SK-N-SH (cell line): ENCODE measurements around the gene CCL27. TPM values are rescaled to one million over a fixed set of nuclear protein-coding genes. Genes with fewer than 3 reads are reported as not detected.

Experiments used
- CTCF ChIA-PET: fragments of 300-600, 350-600 bp; formaldehyde crosslinking; extraction: SDS; loops from one replicate; lab custom pipeline; 2021; lab: Yijun Ruan, JAX
- POLR2A ChIA-PET: fragments of 350-600 bp; sonication (Branson Sonifier 250); formaldehyde crosslinking; extraction: SDS; loops from one replicate; lab custom pipeline; 2020; ENCODE audit warnings: antibody characterized with exemption, inconsistent platforms; lab: Yijun Ruan, JAX
- DNase-seq: peaks from one replicate; pipeline ENCODE4 v3.0.0; 2012
- H2AFZ ChIP-seq: fragments of 200-600 bp; sonication (generic); 2 replicates; pipeline ENCODE4 v1.8.1; 2016; ENCODE audit warnings: antibody characterized with exemption, mild to moderate bottlenecking, low read depth
- H3F3A ChIP-seq: fragments of 200-600 bp; sonication (generic); replicated peaks from 2 replicates; pipeline ENCODE3; 2016; ENCODE audit warnings: antibody characterized with exemption, mild to moderate bottlenecking; ENCODE audit not compliant: insufficient read depth
- H3K27ac ChIP-seq, 2 experiments: fragments of 200-500 bp in 1 of 2; fragments of 200-600 bp in 1 of 2; sonication (Bioruptor generic) in 1 of 2; sonication (generic), shearing (Covaris generic) in 1 of 2; 2 replicates each; pipeline versions ENCODE4 v1.5.1 to v1.6.1; 2014 to 2016; ENCODE audit warnings: low read depth in 2 of 2, inconsistent platforms in 1 of 2, low read length in 1 of 2, mild to moderate bottlenecking in 1 of 2, mixed read lengths in 1 of 2
- H3K27me3 ChIP-seq: fragments of 200-600 bp; sonication (generic), shearing (Covaris generic); 2 replicates; pipeline ENCODE4 v1.6.1; 2016; ENCODE audit warnings: mixed run types; ENCODE audit not compliant: insufficient read depth
- H3K36me3 ChIP-seq, 2 experiments: fragments of 200-500 bp in 1 of 2; fragments of 200-600 bp in 1 of 2; sonication (Bioruptor generic) in 1 of 2; sonication (generic) in 1 of 2; replicated peaks in 1 of 2; 2 replicates each; pipeline versions ENCODE3 to v1.5.1; 2014 to 2016; ENCODE audit warnings: low read length in 1 of 2, mild to moderate bottlenecking in 1 of 2; ENCODE audit not compliant: insufficient read depth in 2 of 2, control insufficient read depth in 1 of 2
- H3K4me1 ChIP-seq, 2 experiments: fragments of 200-500 bp in 1 of 2; fragments of 200-600 bp in 1 of 2; sonication (Bioruptor generic) in 1 of 2; sonication (generic), shearing (Covaris generic) in 1 of 2; 2 replicates each; pipeline versions ENCODE4 v1.5.1 to v1.6.1; 2014 to 2016; ENCODE audit warnings: low read depth in 1 of 2, low read length in 1 of 2, mixed run types in 1 of 2; ENCODE audit not compliant: insufficient read depth in 2 of 2, control insufficient read depth in 1 of 2
- H3K4me2 ChIP-seq: fragments of 200-600 bp; sonication (generic), shearing (Covaris generic); 2 replicates; pipeline ENCODE4 v1.6.1; 2017; ENCODE audit warnings: mixed run types
- H3K4me3 ChIP-seq, 2 experiments: fragments of 200-500 bp in 1 of 2; fragments of 200-600 bp in 1 of 2; sonication (Bioruptor generic) in 1 of 2; sonication (generic), shearing (Covaris generic) in 1 of 2; 2 replicates each; pipeline versions ENCODE4 v1.5.1 to v1.8.1; 2014 to 2016; ENCODE audit warnings: low read depth in 2 of 2, inconsistent platforms in 1 of 2, low read length in 1 of 2, mild to moderate bottlenecking in 1 of 2, mixed read lengths in 1 of 2, moderate library complexity in 1 of 2
- H3K79me2 ChIP-seq: fragments of 200-600 bp; sonication (generic); 2 replicates; pipeline ENCODE4 v1.8.1; 2017; ENCODE audit warnings: mild to moderate bottlenecking; ENCODE audit not compliant: insufficient read depth
- H3K9ac ChIP-seq: fragments of 200-600 bp; sonication (generic); 2 replicates; pipeline ENCODE4 v1.6.1; 2017; ENCODE audit warnings: mixed run types
- H3K9me2 ChIP-seq: fragments of 200-600 bp; sonication (generic); 2 replicates; pipeline ENCODE4 v1.6.1; 2017; ENCODE audit warnings: mixed run types
- H3K9me3 ChIP-seq: fragments of 200-600 bp; sonication (generic); 2 replicates; pipeline ENCODE4 v1.6.1; 2017; ENCODE audit warnings: mixed run types, mild to moderate bottlenecking, moderate library complexity
- H4K20me1 ChIP-seq: fragments of 200-600 bp; sonication (generic); 2 replicates; pipeline ENCODE4 v1.6.1; 2017; ENCODE audit warnings: mild to moderate bottlenecking, mixed run types; ENCODE audit not compliant: insufficient read depth
- ELF1 ChIP-seq: IDR thresholded peaks from 2 replicates; pipeline ENCODE4 v1.4.0; 2012
- MEF2A ChIP-seq: IDR thresholded peaks from 2 replicates; pipeline ENCODE4 v1.4.0; 2012; ENCODE audit warnings: low read depth, borderline replicate concordance
- MXI1 ChIP-seq: IDR thresholded peaks from 2 replicates; pipeline ENCODE4 v1.6.1; 2012; ENCODE audit warnings: mild to moderate bottlenecking, low read depth, low read length, improper control_type of control experiment
- SIN3A ChIP-seq: IDR thresholded peaks from 2 replicates; pipeline ENCODE4 v1.6.1; 2012; ENCODE audit warnings: low read depth, mild to moderate bottlenecking, low read length, moderate library complexity, borderline replicate concordance
- SMC3 ChIP-seq: IDR thresholded peaks from 2 replicates; pipeline ENCODE4 v1.6.1; 2012; ENCODE audit warnings: low read depth, low read length, improper control_type of control experiment
- TAF1 ChIP-seq: IDR thresholded peaks from 2 replicates; pipeline ENCODE4 v1.6.1; 2012; ENCODE audit warnings: low read depth, mild to moderate bottlenecking, low read length, moderate library complexity, borderline replicate concordance
- TEAD4 ChIP-seq: IDR thresholded peaks from 2 replicates; pipeline ENCODE4 v1.4.0; 2012; ENCODE audit warnings: mild to moderate bottlenecking, borderline replicate concordance; ENCODE audit not compliant: insufficient read depth
- WGBS: methylation state at CpG from one replicate; pipeline ENCODE4 v1.1.6; 2017; ENCODE audit warnings: low lambda C conversion rate; 5-methylcytosine and 5-hydroxymethylcytosine counted together
- polyA plus RNA-seq, 3 experiments: library from polyadenylated mRNA; depleted of rRNA; stranded (reverse); fragments of >200 nt; gene quantifications; 2 replicates each; pipeline ENCODE4 v1.2.3, GENCODE V29; 2012
- TF ChIP-seq, protein P1 (sequence below): fragments of 200-600 bp; sonication (generic); IDR thresholded peaks from 2 replicates; pipeline ENCODE4 v1.6.1; 2017; ENCODE audit warnings: antibody characterized with exemption, mild to moderate bottlenecking, moderate library complexity
- TF ChIP-seq, protein P2 (sequence below): IDR thresholded peaks from 2 replicates; pipeline ENCODE4; 2012
- TF ChIP-seq, protein P3 (sequence below): IDR thresholded peaks from 2 replicates; pipeline ENCODE4 v1.4.0; 2012; ENCODE audit warnings: low read depth, borderline replicate concordance
- TF ChIP-seq, protein P4 (sequence below): IDR thresholded peaks from 2 replicates; pipeline ENCODE4 v1.4.0; 2012; ENCODE audit warnings: low read depth, borderline replicate concordance

Gene CCL27
- polyA plus RNA-seq, 1 of the 3 experiments (the other 2 are of a cell fraction): not detected

DNA sequence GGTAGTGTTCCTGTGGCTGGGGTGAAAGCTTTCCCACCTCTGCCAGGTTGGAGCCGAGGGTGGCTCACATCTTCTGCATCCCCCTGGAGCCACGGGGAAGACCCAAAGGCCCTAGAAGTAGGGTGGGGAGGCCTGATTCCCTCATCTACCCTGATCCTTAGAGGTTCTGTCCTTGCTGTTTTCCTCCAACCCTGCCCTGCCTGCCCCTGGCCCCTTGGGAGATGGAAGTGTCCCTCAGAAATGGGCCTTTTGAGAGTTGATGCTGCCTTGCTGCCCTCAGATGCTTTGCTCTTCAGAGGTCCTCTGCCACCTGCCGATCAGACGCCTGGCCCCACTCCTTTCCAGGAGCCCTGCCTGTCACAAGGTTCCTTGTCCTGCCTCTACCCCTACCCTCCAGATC lies 22.4 kb upstream of the CCL27 start:
- Histone ChIP-seq H3K4me2 (no peak overlapping the region), H3K79me2 (no peaks in the 10 kb centered on the region), H3K9me2 (no peaks in the 10 kb centered on the region), H3K9me3 (no peaks in the 10 kb centered on the region), H3K4me1 (no peaks in the 10 kb centered on the region), H3K36me3 (no peaks in the 10 kb centered on the region), H3F3A (no peaks in the 10 kb centered on the region), H2AFZ (no peak overlapping the region)
- TF ChIP-seq SIN3A (no peak), MXI1 (no peak), ELF1 (no peak), TAF1 (no peak), TEAD4 (no peak), SMC3 (no peak), MEF2A (no peak)
- TF ChIP-seq, protein P1, sequence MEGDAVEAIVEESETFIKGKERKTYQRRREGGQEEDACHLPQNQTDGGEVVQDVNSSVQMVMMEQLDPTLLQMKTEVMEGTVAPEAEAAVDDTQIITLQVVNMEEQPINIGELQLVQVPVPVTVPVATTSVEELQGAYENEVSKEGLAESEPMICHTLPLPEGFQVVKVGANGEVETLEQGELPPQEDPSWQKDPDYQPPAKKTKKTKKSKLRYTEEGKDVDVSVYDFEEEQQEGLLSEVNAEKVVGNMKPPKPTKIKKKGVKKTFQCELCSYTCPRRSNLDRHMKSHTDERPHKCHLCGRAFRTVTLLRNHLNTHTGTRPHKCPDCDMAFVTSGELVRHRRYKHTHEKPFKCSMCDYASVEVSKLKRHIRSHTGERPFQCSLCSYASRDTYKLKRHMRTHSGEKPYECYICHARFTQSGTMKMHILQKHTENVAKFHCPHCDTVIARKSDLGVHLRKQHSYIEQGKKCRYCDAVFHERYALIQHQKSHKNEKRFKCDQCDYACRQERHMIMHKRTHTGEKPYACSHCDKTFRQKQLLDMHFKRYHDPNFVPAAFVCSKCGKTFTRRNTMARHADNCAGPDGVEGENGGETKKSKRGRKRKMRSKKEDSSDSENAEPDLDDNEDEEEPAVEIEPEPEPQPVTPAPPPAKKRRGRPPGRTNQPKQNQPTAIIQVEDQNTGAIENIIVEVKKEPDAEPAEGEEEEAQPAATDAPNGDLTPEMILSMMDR: no peak
- TF ChIP-seq, protein P2, sequence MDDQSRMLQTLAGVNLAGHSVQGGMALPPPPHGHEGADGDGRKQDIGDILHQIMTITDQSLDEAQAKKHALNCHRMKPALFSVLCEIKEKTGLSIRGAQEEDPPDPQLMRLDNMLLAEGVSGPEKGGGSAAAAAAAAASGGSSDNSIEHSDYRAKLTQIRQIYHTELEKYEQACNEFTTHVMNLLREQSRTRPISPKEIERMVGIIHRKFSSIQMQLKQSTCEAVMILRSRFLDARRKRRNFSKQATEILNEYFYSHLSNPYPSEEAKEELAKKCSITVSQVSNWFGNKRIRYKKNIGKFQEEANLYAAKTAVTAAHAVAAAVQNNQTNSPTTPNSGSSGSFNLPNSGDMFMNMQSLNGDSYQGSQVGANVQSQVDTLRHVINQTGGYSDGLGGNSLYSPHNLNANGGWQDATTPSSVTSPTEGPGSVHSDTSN: no peak
- TF ChIP-seq, protein P3, sequence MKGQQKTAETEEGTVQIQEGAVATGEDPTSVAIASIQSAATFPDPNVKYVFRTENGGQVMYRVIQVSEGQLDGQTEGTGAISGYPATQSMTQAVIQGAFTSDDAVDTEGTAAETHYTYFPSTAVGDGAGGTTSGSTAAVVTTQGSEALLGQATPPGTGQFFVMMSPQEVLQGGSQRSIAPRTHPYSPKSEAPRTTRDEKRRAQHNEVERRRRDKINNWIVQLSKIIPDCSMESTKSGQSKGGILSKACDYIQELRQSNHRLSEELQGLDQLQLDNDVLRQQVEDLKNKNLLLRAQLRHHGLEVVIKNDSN: no peak
- TF ChIP-seq, all 33 proteins: peak for 0
- CTCF ChIA-PET: interaction anchor here (1.6 to 5.1 kb wide), 2 partner anchors 10 to 17 kb away, joined by 11 to 43 read pairs; no protein-coding TSS in a partner anchor
- 79% methylated on average over 4 of the region's 4 CpGs for WGBS
- POLR2A ChIA-PET: no interaction called here
- Histone ChIP-seq H3K4me3 (no peak overlapping the region), H3K27me3 (no peaks in the 10 kb centered on the region), H3K27ac (no peak overlapping the region), H4K20me1 (no peaks in the 10 kb centered on the region), H3K9ac (no peak overlapping the region)
- no peak for DNase-seq

DNA sequence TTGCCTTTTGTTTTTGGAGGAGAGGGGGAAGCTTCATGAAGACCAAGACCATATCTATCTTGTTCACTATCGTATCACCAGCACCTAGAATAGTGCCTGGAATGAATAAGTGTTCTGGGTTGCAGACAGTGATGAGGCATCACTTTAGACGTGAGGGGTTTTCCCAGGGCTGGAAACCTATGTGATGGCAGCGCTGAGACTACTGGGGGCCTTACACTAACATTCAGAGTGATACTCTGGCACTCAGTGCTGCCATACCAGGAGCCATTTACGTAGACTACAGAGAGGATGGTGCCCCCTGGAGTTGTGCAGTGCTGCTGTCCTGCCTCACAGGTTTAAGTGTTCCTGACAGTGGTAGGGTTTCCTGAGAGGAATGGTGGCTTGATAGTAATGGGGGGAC lies 21.7 kb upstream of the CCL27 start:
- no peaks in the 10 kb centered on the region for H3K36me3 ChIP-seq
- TF ChIP-seq, protein P4, sequence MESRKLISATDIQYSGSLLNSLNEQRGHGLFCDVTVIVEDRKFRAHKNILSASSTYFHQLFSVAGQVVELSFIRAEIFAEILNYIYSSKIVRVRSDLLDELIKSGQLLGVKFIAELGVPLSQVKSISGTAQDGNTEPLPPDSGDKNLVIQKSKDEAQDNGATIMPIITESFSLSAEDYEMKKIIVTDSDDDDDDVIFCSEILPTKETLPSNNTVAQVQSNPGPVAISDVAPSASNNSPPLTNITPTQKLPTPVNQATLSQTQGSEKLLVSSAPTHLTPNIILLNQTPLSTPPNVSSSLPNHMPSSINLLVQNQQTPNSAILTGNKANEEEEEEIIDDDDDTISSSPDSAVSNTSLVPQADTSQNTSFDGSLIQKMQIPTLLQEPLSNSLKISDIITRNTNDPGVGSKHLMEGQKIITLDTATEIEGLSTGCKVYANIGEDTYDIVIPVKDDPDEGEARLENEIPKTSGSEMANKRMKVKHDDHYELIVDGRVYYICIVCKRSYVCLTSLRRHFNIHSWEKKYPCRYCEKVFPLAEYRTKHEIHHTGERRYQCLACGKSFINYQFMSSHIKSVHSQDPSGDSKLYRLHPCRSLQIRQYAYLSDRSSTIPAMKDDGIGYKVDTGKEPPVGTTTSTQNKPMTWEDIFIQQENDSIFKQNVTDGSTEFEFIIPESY: no peak

More for the DNA sequence above, 21.7 kb upstream of the CCL27 start:
- no peaks in the 10 kb centered on the region for H3K9me2 ChIP-seq
- H4K20me1 ChIP-seq: no peaks in the 10 kb centered on the region
- H3K4me1 ChIP-seq: no peaks in the 10 kb centered on the region
- ChIA-PET POLR2A (no interaction called here), CTCF (interaction anchor here (1.4 kb wide), 1 partner anchor 17 kb away, joined by 5 read pairs; no protein-coding TSS in a partner anchor)
- no peaks in the 10 kb centered on the region for H3K79me2 ChIP-seq
- no peak overlapping the region for H3K27ac ChIP-seq
- H3K9ac ChIP-seq: no peak overlapping the region
- no peaks in the 10 kb centered on the region for H3K27me3 ChIP-seq
- no peak overlapping the region for H3K4me2 ChIP-seq
- H3K4me3 ChIP-seq: no peak overlapping the region
- H2AFZ ChIP-seq: no peak overlapping the region
- no peaks in the 10 kb centered on the region for H3F3A ChIP-seq
- DNase-seq: no peak
- 90% methylated on average over 3 of the region's 4 CpGs for WGBS
- no peaks in the 10 kb centered on the region for H3K9me3 ChIP-seq
